Inferior parietal cortex (tissue), 1 donor: ENCODE results near the gene AGPAT1.
"Not testable (repeated sequence)": the region's sequence is repeated elsewhere in the genome, so short reads cannot be mapped to it uniquely, and the experiment has no call there.

ENCODE experiments used
- DNase-seq: peaks from one replicate; pipeline ENCODE4 v3.0.0-alpha.2; 2016; ENCODE audit errors: extremely low spot score

AGPAT1 gene

GRCh38 chr6:32200711-32201475 lies 25.0 kb upstream of the AGPAT1 start:
- DNase-seq = no peak

- DNase-seq = no peak
Measured at GRCh38 chr6:32198866-32199265, 23.0 kb upstream of the AGPAT1 start.

GRCh38 chr6:32198345-32198696 lies 22.4 kb upstream of the AGPAT1 start:
- DNase-seq = no peak

GRCh38 chr6:32196682-32197616 lies 21.1 kb upstream of the AGPAT1 start:
- DNase-seq = no peak

GRCh38 chr6:32195902-32196681 lies 20.2 kb upstream of the AGPAT1 start:
- DNase-seq = peak; percentile 91

GRCh38 chr6:32195652-32195901 lies 19.7 kb upstream of the AGPAT1 start:
- DNase-seq = peak; percentile 98

GRCh38 chr6:32194825-32195651 lies 19.2 kb upstream of the AGPAT1 start:
- peak; percentile 65 for DNase-seq

- DNase-seq = no peak
Measured at GRCh38 chr6:32194388-32194787, 18.5 kb upstream of the AGPAT1 start.

GRCh38 chr6:32193096-32193495 lies 17.2 kb upstream of the AGPAT1 start:
- DNase-seq = not testable (repeated sequence)

GRCh38 chr6:32192608-32193039 lies 16.7 kb upstream of the AGPAT1 start, which contains the start of gene GPSM3:
TSS of gene GPSM3 (minus strand) at chr6:32192643. CDS start at chr6:32192513, 130 bp downstream.
- DNase-seq = no peak

- DNase-seq = no peak
Measured at GRCh38 chr6:32191696-32192607, 16.1 kb upstream of the AGPAT1 start.

- DNase-seq = no peak
Measured at GRCh38 chr6:32190911-32191677, 15.2 kb upstream of the AGPAT1 start.

GRCh38 chr6:32190054-32190851 lies 14.4 kb upstream of the AGPAT1 start, which contains the start of gene PBX2:
TSS of gene PBX2 (minus strand) at chr6:32190202. CDS start at chr6:32189915, 287 bp downstream.
- DNase-seq = peak; percentile 77

GRCh38 chr6:32189742-32190053 lies 13.8 kb upstream of the AGPAT1 start:
- DNase-seq = no peak

GRCh38 chr6:32189069-32189741 lies 13.3 kb upstream of the AGPAT1 start:
- no peak for DNase-seq

GRCh38 chr6:32188381-32189068 lies 12.6 kb upstream of the AGPAT1 start:
- DNase-seq = no peak

- DNase-seq = not testable (repeated sequence)
Measured at GRCh38 chr6:32187725-32188380, 12.0 kb upstream of the AGPAT1 start.
